LNCaP clone FGC (cell line): ENCODE results near the gene RABEP1.
"Not testable (repeated sequence)": the region's sequence is repeated elsewhere in the genome, so short reads cannot be mapped to it uniquely, and the experiment has no call there.

ENCODE experiments used
- DNase-seq: peaks from one replicate; pipeline ENCODE4 v3.0.0-alpha.2; 2011; ENCODE audit warnings: low read depth
- H3K4me3 ChIP-seq: 2 replicates; pipeline ENCODE4 v1.5.1; 2011; ENCODE audit warnings: mild to moderate bottlenecking, low read depth, low read length, control low read depth
- TF ChIP-seq, protein P1 (sequence below): IDR thresholded peaks from 2 replicates; pipeline ENCODE4 v1.5.1; 2012; ENCODE audit warnings: mild to moderate bottlenecking; ENCODE audit not compliant: control insufficient read depth, insufficient read depth; ENCODE audit errors: extremely low read depth

Gene RABEP1

DNA sequence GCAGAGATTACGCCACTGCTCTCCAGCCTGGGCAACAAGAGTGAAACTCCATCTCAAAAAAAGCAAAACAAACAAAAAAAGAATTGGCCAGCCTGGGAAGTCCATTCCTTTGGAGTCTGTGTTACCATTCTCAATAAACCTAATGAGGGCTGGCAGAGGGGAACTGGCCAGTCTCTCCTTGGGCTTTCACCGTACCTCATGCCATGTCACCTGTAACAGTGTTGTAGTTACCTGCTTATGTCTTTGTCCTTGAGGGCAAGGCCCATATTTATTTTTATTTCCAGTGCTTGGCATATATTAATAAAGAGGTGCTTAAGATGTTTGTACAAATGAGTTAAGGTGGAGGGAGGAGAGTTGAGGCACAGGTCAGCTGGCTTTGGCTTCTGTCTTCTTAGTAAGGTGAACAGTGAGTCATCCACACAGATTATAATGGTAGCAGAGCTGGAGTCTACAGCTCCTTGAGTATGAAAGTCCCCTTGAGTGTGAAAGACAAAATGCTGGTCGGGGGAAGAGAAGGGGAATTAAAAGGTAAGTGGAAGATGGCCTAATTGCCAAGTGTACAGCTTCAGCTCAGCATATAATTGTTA, 148.4 kb downstream of the RABEP1 start:
- TF ChIP-seq, protein P1, sequence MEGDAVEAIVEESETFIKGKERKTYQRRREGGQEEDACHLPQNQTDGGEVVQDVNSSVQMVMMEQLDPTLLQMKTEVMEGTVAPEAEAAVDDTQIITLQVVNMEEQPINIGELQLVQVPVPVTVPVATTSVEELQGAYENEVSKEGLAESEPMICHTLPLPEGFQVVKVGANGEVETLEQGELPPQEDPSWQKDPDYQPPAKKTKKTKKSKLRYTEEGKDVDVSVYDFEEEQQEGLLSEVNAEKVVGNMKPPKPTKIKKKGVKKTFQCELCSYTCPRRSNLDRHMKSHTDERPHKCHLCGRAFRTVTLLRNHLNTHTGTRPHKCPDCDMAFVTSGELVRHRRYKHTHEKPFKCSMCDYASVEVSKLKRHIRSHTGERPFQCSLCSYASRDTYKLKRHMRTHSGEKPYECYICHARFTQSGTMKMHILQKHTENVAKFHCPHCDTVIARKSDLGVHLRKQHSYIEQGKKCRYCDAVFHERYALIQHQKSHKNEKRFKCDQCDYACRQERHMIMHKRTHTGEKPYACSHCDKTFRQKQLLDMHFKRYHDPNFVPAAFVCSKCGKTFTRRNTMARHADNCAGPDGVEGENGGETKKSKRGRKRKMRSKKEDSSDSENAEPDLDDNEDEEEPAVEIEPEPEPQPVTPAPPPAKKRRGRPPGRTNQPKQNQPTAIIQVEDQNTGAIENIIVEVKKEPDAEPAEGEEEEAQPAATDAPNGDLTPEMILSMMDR = no peak
- H3K4me3 ChIP-seq = no peak overlapping the region
- no peak for DNase-seq

DNA sequence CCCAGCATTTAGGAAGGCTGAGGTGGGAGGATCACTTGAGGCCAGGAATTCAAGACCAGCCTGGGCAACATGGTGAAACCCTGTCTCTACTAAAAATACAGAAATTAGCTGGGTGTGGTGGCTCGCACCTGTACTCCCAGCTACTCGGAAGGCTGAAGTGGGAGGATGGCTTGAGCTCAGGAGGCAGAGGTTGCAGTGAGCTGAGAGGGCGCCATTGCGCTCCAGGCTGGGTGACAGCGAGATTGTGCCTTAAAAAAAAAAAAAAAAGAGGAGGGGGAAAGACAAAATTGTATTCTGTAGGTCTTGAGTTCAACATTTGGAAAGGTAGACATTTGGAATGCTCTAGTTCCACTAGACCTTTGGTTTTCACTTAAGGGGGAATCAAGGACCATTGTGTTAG, 149.2 kb downstream of the RABEP1 start:
- H3K4me3 ChIP-seq, DNase-seq: not testable (repeated sequence)

DNA sequence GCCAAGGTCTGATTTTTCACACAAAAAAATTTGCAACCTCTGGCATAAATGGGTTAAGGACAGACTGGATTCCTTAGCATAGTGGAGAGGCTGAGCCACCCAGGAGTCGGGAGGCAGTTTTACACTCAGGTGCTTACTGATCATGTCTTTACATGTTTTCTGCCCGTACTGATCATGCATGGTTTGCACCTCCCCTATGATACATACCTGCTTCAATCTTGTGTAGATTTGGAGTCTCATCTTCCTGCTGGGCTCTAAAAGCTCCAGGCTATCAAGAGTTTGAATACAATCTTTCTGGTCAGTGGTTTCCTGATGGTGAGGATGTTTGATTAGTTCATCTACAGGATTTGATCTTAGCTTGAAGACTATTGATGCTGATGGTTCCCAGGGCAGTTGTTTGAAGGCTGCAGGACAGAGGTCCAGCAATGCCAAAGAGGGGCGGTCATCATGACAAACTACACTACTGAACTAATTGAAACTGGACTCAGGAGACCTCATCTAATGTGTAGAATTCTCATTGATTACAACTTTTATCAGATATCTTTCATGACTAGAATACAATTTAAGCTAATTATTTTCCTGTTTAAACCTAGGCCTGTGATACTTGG, 150.0 kb downstream of the RABEP1 start:
- DNase-seq = no peak
- TF ChIP-seq, protein P1 = no peak
- no peak overlapping the region for H3K4me3 ChIP-seq

DNA sequence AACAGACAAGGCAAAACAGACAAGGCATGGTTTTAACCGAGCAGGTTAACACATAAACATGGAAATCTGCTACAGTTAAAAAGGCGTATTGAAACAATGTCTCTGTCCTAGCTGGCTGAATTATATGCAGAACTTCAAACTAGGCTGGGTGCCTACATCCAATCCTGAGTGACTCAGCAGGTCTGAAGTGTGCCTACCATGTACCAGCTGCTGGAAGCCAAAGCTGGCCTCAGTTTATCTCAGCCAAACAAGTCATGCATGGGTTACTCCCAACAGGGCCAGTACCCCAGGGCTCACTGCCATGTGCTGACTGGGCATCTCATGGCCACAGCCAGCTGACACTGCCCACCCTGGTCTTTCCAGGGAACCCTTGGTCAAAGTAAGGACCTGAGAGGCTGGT, 152.9 kb downstream of the RABEP1 start:
- H3K4me3 ChIP-seq = no peak overlapping the region
- TF ChIP-seq, protein P1 = no peak
- DNase-seq = no peak
